HG02610 (cell line): Measurements from ENCODE around the gene TNFRSF13B.
"Not testable (repeated sequence)": the region's sequence is repeated elsewhere in the genome, so short reads cannot be mapped to it uniquely, and the experiment has no call there.

Experiments
- ATAC-seq: cut with Tn5 transposase; IDR thresholded peaks from one replicate; pipeline ENCODE4 v1.9.1; 2021; ENCODE audit warnings: mild to moderate bottlenecking, moderate library complexity; ENCODE audit not compliant: unreplicated experiment

The TNFRSF13B gene

DNA sequence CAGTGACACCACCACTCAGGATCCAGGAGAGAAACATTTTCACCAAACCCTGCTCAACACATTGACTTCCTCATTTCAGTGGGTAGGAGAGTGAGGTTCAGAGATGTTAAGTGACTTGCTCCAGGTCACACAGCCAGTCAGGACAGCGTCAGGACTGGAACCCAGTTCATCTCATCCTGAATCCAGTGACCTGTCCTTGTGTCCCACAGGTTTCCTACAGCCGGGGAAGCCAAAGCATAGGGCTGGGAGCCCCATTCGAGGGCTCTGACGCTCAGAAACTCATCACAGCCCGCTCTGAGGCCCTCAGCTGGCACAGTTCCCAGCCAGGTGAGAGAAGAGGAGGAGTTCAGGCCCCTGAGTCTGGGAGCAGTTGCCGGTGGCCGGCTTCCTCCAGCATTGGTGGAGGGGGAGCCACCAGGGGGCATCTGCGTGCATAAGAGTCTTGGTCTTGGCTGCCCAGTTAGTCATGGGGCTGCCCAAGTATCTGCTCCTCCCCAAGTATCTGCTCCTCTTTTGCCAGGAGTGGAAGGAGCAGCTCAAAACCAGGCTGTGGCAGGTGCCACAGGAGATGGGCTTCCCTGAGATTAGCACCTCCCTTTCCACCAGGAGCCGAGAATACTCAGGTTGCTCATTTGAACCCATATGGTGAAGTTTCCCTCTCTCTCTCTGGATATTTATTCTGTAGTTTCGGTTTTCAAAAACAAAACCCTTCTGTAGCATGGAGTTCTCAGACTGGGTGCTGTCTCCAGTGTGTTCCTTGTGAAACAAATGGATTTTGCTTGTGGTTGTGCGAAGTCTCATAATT, 56.0 kb downstream of the TNFRSF13B start:
- no peak for ATAC-seq

DNA sequence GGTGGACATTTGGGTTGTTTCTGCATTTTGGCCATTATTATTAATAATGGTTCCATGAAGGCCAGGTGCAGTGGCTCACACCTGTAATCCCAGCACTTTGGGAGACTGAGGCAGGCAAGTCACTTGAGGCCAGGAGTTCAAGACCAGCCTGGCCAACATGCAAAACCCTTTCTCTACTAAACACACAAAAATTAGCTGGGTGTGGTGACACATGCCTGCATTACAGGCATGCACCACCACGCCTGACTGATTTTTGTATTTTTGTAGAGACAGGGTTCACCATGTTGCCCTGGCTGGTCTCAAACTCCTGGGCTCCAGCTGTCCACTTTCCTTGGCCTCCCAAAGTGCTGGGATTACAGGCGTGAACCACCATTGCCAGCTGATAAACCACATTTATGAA, 58.5 kb downstream of the TNFRSF13B start:
- ATAC-seq = no peak

DNA sequence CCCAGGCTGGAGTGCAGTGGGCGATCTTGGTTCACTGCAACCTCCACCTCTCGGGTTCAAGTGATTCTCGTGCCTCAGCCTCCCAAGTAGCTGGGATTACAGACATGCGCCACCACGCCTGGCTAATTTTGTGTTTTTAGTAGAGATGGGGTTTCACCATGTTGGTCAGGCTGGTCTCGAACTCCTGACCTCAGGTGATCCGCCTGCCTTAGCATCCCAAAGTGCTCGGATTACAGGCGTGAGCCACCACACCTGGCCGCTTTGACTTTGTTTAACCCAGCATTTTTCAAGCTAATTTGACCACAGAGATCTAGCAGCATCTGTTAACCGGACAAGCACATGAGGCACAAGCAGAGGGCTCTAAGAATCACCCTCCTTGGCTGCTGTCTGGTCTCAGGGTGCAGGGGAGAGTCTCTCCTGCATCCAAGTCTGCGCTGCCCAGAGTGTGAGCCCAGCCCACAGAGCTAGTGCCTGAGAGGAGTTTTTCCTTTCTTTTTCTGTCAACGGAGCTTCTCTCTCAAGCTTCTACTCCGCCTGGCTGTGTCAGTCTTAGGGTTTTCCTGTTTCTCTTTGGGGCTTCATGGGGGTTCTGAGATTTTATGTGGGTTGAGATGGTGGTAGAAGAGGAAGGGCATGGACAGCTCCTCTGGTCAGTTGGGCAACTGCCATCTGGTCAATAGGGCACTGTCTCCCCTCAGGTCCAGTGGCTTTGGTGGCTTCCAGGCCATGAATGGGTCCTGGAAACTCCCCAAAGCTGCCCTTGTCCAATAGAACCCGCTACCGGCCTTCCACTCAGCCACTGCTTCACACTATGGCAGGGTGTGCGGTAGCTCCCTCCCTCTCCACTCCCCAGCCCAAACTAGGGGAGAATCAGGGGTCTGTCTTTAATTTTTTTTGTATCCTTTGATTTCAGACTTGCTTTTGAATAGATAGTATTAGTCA, 59.6 kb downstream of the TNFRSF13B start:
- ATAC-seq = no peak

DNA sequence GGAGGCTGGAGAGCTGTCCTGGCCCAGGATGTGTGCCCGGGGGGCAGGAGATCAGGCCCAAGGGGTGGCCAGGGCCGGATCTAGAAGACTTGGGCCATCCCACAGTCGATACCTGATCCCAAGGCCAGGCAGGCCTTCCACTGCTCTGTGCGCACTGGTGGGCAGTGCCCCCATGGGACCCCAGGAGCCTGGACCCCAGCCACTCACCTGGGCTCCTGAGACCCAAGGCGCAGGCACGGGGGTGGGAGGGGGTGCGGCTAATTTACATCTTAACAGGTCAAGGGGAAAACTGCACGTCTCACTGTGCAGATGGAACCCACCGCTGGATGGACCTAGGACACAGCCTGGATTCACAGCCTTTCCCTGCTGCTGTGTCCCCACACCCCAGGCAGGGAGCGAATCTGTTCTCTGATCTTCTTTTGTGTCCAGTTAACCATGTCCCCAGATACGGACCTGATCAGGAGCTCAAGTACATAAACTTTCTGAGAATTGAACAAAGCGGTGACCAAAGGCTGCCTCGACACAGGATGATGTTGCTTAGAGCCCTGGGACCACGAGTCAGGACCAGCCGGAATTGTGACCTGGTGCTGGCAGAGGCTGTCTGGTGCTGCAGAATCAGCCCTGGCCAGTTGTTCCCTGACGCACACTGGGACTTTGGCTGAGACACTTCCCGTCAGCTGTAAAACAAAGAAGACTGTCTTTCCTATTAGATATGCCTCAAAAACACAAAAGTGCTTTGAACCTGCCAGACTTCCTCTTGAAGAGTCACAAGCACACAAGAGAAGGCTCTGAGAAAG, 60.6 kb downstream of the TNFRSF13B start:
- no peak for ATAC-seq

GRCh38 chr17:16910341-16910740, 61.6 kb downstream of the TNFRSF13B start:
- no peak for ATAC-seq

DNA sequence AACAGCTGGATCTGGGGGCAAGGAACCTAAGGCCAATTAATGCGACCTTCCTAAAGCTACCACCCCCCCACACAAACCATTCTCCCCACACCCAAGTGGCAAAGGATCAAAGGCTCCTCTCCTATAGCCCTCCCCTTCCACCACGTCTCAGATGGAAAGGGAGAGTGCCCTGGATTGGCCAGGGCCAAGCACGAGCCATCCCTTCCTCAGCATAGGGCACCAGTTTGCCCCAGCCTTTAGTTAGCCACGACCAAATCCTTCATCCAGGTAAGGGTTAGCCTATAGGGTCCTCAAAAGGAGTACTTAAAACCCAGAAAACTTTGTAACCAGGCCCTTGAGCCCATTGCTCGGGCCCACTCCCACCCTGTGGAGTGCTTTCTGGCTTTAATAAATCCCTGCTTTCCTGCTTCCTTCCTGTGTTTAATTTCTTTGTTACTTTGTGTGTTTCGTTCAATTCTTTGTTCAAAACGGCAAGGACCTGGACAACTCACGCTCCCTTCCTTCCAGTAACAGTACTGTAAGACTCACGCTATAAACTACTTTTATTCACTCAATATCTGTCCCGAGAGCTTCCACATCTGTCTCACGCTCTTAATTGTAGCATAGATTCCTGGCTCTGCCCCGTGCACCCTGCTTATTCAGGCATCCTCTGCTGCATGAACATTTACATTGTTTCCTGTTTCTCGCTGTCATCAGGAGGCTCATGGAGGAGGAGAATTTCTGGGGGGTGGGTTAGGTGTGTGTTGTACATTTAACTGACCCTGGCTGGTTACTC, 62.3 kb downstream of the TNFRSF13B start:
- ATAC-seq = no peak

DNA sequence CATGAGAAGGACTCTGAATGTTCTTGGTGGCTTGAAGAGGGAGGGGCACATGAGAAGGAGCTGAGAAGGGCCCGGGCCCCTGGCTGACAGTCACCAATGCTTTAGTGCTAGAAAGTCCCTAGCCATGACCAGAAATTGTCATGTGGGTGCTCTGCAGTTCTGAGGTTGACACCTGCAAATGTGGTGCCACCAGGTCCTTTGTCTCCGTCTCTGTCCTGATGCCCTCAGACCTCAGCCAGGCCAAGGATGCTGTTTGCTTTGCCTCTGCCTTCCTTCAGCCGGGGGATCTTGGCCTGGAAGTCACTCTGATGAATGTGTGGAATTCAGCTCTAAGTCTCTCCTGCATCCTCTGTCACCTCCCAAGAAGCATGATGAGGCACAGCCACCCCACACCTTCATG, 63.6 kb downstream of the TNFRSF13B start:
- no peak for ATAC-seq

DNA sequence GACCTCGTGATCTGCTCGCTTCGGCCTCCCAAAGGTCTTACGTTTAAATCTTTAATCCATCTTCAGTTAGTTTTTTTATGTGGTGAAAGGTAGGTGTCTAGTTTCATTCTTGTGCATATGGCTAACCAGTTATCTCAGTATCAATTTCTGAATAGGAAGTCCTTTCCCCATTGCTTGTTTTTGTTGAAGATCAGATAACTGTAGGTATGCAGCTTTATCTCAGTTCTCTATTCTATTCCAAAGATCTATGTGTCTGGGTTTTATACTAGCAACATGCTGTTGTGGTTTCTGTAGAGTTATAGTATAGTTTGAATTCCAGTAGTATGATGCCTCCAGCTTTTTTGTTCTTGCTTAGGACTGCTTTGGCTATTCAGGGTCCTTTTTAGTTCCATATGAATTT, 65.2 kb downstream of the TNFRSF13B start:
- no peak for ATAC-seq

GRCh38 chr17:16905593-16906191, 66.2 kb downstream of the TNFRSF13B start:
- no peak for ATAC-seq

- not testable (repeated sequence) for ATAC-seq
Observed at GRCh38 chr17:16903070-16903469, 68.8 kb downstream of the TNFRSF13B start.

- no peak for ATAC-seq
Observed at GRCh38 chr17:16900288-16900882, 71.5 kb downstream of the TNFRSF13B start.

GRCh38 chr17:16897211-16897896, 74.6 kb downstream of the TNFRSF13B start:
- ATAC-seq = not testable (repeated sequence)

GRCh38 chr17:16896235-16896634, 75.7 kb downstream of the TNFRSF13B start:
- ATAC-seq = not testable (repeated sequence)

DNA sequence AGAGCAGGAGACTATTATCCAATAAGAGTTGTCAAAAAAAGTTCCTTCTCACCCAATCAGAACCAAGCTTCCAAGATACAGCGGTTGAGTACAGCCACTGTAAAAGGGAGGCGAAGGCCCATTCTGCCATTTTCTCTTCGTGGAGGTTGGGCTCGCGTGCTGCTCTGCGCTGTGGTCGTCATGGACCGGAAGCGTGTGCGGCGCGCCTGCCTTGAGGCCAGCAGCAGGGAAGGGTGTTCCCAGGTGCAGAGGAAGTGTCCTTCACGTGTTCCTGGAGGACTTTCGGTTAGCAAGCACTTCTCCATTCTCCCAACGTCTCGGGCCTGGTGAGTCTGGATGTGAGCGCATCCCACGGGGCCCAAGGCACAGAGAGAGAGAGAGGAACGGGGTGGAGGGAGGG, 78.4 kb downstream of the TNFRSF13B start:
- ATAC-seq = not testable (repeated sequence)

DNA sequence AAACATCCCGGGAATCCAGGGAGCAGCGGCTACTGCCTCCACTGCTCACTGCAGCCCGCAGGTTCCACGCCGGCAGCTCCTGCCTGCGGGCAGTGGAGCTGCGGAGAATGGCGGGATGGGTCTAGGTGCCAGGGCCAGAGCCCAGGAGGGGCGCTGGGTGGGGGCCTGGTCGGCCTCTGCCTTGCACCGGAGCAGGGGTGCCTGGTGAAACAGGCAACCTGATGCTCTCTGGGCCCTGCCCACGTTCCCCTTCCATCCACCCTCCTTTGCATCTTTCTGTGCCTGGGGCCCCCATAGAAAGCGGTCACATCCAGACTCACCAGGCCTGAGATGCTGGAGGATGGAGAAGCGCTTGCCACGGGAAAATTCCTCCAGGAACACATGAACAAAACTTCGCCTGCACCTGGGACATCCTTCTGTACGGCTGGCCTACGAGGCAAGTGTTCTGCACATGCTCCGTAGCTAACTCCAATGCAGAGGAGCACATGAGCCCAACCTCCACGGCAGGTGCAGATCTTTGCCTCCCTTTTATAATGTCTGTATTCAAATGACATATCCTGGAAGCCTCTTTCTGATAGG, 79.0 kb downstream of the TNFRSF13B start:
- not testable (repeated sequence) for ATAC-seq

DNA sequence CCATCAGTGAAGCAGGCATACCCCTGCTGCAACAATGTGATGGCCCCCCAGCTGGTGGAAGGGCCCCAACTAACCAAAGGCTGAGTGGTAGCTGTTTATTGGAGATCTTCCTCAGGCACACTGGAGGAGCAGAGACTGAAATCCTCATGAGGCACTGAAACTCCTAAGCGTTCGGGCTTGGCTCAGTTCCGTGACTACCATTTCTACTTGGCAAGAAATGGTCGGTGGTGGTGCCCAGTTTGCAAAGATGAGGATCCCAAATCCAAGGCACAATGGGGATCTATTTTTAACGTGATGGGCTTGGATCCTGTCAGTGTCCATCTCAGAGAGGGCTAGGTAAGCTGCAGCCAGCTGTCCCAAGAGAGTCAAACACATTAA, 82.8 kb downstream of the TNFRSF13B start:
- ATAC-seq = no peak
